HG02642 (cell line): ENCODE data around the gene FABP1.

Experiments used
- ATAC-seq: cut with Tn5 transposase; IDR thresholded peaks from one replicate; pipeline ENCODE4 v1.9.1; 2021; ENCODE audit warnings: mild to moderate bottlenecking; ENCODE audit not compliant: unreplicated experiment, poor library complexity

FABP1 gene

GRCh38 chr2:88085602-88086001 is 42.3 kb downstream of the FABP1 start:
- ATAC-seq: no peak

- no peak for ATAC-seq
Observed at GRCh38 chr2:88085099-88085498, 42.8 kb downstream of the FABP1 start.

GRCh38 chr2:88082781-88083180 is 45.1 kb downstream of the FABP1 start:
- ATAC-seq: no peak

GRCh38 chr2:88081924-88082608 is 45.8 kb downstream of the FABP1 start:
- no peak for ATAC-seq

- no peak for ATAC-seq
Observed at GRCh38 chr2:88080545-88080944, 47.3 kb downstream of the FABP1 start.

- no peak for ATAC-seq
Observed at GRCh38 chr2:88078643-88079172, 49.2 kb downstream of the FABP1 start.

- ATAC-seq: no peak
Observed at GRCh38 chr2:88077080-88077479, 50.8 kb downstream of the FABP1 start.

GRCh38 chr2:88074854-88075292 is 53.0 kb downstream of the FABP1 start:
- no peak for ATAC-seq

- no peak for ATAC-seq
Observed at GRCh38 chr2:88074150-88074549, 53.7 kb downstream of the FABP1 start.
